Panc1 (cell line): ENCODE results near the gene CCNYL1. TPM values are rescaled to one million over a fixed set of nuclear protein-coding genes. Genes with fewer than 3 reads are reported as not detected.

Experiments
- ATAC-seq: fragments of 200-7000 bp; cut with Tn5 transposase; 2 replicates; pipeline ENCODE4 v1.9.1; 2020; ENCODE audit warnings: mild to moderate bottlenecking, moderate library complexity
- BruUV-seq: library from RNA; stranded (reverse); fragments of 400-500 nt; replicated peaks from 2 replicates; lab custom pipeline; 2021; lab: Mats Ljungman, UMichigan
- CTCF ChIA-PET: fragments of 300-600 bp; sonication (Branson Sonifier 250); formaldehyde crosslinking; loops from one replicate; lab custom pipeline; 2022; ENCODE audit warnings: antibody characterized with exemption; lab: Charles Lee
- POLR2A ChIA-PET: fragments of 300-600 bp; sonication (Branson Sonifier 250); formaldehyde crosslinking; loops from one replicate; lab custom pipeline; 2022; ENCODE audit warnings: antibody characterized with exemption; lab: Charles Lee
- DNase-seq: peaks from one replicate; pipeline ENCODE4 v3.0.0-alpha.2; 2010; ENCODE audit warnings: low read depth, low spot score
- H3K27ac ChIP-seq: 2 replicates; pipeline ENCODE4 v1.5.1; 2011; ENCODE audit warnings: mild to moderate bottlenecking, low read length, inconsistent platforms
- H3K27me3 ChIP-seq: fragments of 200-500 bp; sonication (Bioruptor generic); 2 replicates; pipeline ENCODE4 v1.6.0; 2014; ENCODE audit warnings: low read length, inconsistent platforms; ENCODE audit not compliant: control insufficient read depth, insufficient read depth
- H3K36me3 ChIP-seq: fragments of 200-500 bp; sonication (Bioruptor generic); 2 replicates; pipeline ENCODE4 v1.5.1; 2014; ENCODE audit warnings: inconsistent platforms, mild to moderate bottlenecking, low read length, moderate library complexity; ENCODE audit not compliant: control insufficient read depth, insufficient read depth
- H3K4me1 ChIP-seq: 2 replicates; pipeline ENCODE4 v1.5.1; 2011; ENCODE audit warnings: inconsistent platforms, mild to moderate bottlenecking, low read length, moderate library complexity; ENCODE audit not compliant: control insufficient read depth, insufficient read depth
- H3K4me3 ChIP-seq, 2 experiments: 2 replicates each; pipeline ENCODE4 v1.5.1; 2011 to 2012; ENCODE audit warnings: low read depth in 2 of 2, low read length in 2 of 2, mild to moderate bottlenecking in 2 of 2, inconsistent platforms in 1 of 2, moderate library complexity in 1 of 2
- H3K9me3 ChIP-seq: fragments of 200-500 bp; sonication (Bioruptor generic); 2 replicates; pipeline ENCODE4 v1.5.1; 2014; ENCODE audit warnings: low read depth, mild to moderate bottlenecking, inconsistent platforms, low read length, moderate library complexity; ENCODE audit not compliant: control insufficient read depth, insufficient read depth
- POLR2AphosphoS5 ChIP-seq: IDR thresholded peaks from 2 replicates; pipeline ENCODE4 v1.6.1; 2012; ENCODE audit warnings: mild to moderate bottlenecking, low read depth, low read length, moderate library complexity
- SIN3A ChIP-seq: IDR thresholded peaks from 2 replicates; pipeline ENCODE4 v1.6.1; 2012; ENCODE audit warnings: low read depth, mild to moderate bottlenecking, low read length, moderate library complexity, borderline replicate concordance; ENCODE audit not compliant: insufficient read depth
- TCF7L2 ChIP-seq: IDR thresholded peaks from 2 replicates; pipeline ENCODE4 v1.6.1; 2011; ENCODE audit warnings: mild to moderate bottlenecking, low read depth, low read length, inconsistent platforms
- in situ Hi-C: cut with HindIII; loops from 2 replicates; pipeline ENCODE4 v1.10.0; 2016; ENCODE audit warnings: low sequenced_read_pairs, low pct_unique_long_range_greater_than_20kb
- intact Hi-C: fragments of 100-400 bp; cut with micrococcal nuclease; formaldehyde crosslinking; loops from one replicate; pipeline ENCODE4 v1.10.0; 2022; ENCODE audit not compliant: unreplicated experiment
- total RNA-seq: library from RNA; stranded (reverse); gene quantifications from one replicate; pipeline ENCODE4 v1.2.1, GENCODE V29; 2021; ENCODE audit not compliant: unreplicated experiment
- TF ChIP-seq, protein P1 (sequence below), 2 experiments: IDR thresholded peaks; 2 replicates each; pipeline ENCODE4 v1.6.1; 2011 to 2012; ENCODE audit warnings: low read depth in 2 of 2, control low read depth in 1 of 2, low read length in 1 of 2, mild to moderate bottlenecking in 1 of 2, moderate library complexity in 1 of 2; ENCODE audit not compliant: insufficient read depth in 1 of 2
- TF ChIP-seq, protein P2 (sequence below): fragments of 450-650 bp; IDR thresholded peaks from 2 replicates; pipeline ENCODE4 v1.5.1; 2017; ENCODE audit warnings: mild to moderate bottlenecking

The CCNYL1 gene
- total RNA-seq, 1 experiment from 2014 or later = 31.4 TPM

DNA sequence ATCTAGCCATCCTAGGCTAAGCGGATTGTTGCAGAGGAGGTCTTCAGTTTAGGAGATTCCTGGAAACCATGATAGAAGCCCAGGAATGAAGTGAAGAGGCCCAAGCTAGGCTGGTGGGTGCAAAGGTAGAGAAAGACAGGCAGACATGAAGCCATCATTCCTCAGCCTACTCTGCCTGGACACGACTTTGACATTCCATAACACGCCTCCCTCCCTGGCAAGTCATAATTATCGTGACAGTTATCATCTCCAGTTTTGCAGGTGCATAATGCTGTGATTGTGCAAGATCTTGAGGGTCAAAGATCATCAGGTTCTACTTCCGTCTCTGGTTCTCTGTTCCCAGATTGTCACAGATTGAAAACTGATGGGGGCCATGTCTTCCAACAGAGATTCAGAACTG is 73.5 kb downstream of the CCNYL1 start:
- TF ChIP-seq SIN3A (no peak), TCF7L2 (no peak), POLR2AphosphoS5 (no peak)
- TF ChIP-seq, protein P1, sequence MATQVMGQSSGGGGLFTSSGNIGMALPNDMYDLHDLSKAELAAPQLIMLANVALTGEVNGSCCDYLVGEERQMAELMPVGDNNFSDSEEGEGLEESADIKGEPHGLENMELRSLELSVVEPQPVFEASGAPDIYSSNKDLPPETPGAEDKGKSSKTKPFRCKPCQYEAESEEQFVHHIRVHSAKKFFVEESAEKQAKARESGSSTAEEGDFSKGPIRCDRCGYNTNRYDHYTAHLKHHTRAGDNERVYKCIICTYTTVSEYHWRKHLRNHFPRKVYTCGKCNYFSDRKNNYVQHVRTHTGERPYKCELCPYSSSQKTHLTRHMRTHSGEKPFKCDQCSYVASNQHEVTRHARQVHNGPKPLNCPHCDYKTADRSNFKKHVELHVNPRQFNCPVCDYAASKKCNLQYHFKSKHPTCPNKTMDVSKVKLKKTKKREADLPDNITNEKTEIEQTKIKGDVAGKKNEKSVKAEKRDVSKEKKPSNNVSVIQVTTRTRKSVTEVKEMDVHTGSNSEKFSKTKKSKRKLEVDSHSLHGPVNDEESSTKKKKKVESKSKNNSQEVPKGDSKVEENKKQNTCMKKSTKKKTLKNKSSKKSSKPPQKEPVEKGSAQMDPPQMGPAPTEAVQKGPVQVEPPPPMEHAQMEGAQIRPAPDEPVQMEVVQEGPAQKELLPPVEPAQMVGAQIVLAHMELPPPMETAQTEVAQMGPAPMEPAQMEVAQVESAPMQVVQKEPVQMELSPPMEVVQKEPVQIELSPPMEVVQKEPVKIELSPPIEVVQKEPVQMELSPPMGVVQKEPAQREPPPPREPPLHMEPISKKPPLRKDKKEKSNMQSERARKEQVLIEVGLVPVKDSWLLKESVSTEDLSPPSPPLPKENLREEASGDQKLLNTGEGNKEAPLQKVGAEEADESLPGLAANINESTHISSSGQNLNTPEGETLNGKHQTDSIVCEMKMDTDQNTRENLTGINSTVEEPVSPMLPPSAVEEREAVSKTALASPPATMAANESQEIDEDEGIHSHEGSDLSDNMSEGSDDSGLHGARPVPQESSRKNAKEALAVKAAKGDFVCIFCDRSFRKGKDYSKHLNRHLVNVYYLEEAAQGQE (IDR thresholded peaks at IDR 0.05; ENCODE audit: insufficient read depth in 1 of 2, low read depth in 2 of 2, low read length in 1 of 2) = no peak
- TF ChIP-seq, protein P2, sequence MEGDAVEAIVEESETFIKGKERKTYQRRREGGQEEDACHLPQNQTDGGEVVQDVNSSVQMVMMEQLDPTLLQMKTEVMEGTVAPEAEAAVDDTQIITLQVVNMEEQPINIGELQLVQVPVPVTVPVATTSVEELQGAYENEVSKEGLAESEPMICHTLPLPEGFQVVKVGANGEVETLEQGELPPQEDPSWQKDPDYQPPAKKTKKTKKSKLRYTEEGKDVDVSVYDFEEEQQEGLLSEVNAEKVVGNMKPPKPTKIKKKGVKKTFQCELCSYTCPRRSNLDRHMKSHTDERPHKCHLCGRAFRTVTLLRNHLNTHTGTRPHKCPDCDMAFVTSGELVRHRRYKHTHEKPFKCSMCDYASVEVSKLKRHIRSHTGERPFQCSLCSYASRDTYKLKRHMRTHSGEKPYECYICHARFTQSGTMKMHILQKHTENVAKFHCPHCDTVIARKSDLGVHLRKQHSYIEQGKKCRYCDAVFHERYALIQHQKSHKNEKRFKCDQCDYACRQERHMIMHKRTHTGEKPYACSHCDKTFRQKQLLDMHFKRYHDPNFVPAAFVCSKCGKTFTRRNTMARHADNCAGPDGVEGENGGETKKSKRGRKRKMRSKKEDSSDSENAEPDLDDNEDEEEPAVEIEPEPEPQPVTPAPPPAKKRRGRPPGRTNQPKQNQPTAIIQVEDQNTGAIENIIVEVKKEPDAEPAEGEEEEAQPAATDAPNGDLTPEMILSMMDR = no peak
- intact Hi-C loops (no loop called here), in situ Hi-C loops (no loop called here)
- ATAC-seq (no peak), DNase-seq (no peak)
- H3K4me1 ChIP-seq = no peaks in the 10 kb centered on the region
- H3K27ac ChIP-seq = no peak overlapping the region
- POLR2A ChIA-PET = no interaction called here
- no peaks in the 10 kb centered on the region for H3K36me3 ChIP-seq
- H3K9me3 ChIP-seq = no peaks in the 10 kb centered on the region
- no TSS peak for BruUV-seq
- CTCF ChIA-PET = no interaction called here
- H3K4me3 ChIP-seq = no peak overlapping the region
- no peaks in the 10 kb centered on the region for H3K27me3 ChIP-seq

DNA sequence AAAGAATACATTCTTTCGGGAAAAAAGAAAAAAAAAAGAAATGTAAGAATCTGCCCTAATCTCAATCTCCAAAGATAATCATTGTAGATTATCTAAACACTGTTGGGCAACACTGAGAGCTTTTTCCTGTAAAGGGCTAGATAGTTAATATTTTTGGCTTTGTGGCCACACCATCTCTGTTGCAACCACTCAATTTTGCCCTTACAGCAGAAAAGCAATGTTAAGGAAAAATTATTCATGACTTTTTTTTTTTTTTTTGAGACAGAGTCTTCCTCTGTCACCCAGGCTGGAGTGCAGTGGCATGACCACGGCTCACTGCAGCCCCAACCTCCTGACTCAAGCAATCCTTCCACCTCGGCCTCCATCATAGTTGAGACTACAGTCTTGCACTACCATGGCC is 75.6 kb downstream of the CCNYL1 start:
- no peaks in the 10 kb centered on the region for H3K36me3 ChIP-seq
- H3K27ac ChIP-seq = no peak overlapping the region
- TF ChIP-seq, protein P1 (IDR thresholded peaks at IDR 0.05; ENCODE audit: insufficient read depth in 1 of 2, low read depth in 2 of 2, low read length in 1 of 2) = no peak
- DNase-seq (no peak), ATAC-seq (no peak)
- no TSS peak for BruUV-seq
- no peaks in the 10 kb centered on the region for H3K27me3 ChIP-seq
- CTCF ChIA-PET = no interaction called here
- in situ Hi-C loops (no loop called here), intact Hi-C loops (no loop called here)
- no peaks in the 10 kb centered on the region for H3K4me1 ChIP-seq
- no peak overlapping the region for H3K4me3 ChIP-seq
- POLR2A ChIA-PET = no interaction called here
- H3K9me3 ChIP-seq = no peaks in the 10 kb centered on the region
